ENCODE results near the gene FAAH. TPM values are rescaled to one million over a fixed set of nuclear protein-coding genes. Genes with fewer than 3 reads are reported as not detected.

The FAAH gene
- total and polyA plus RNA-seq, 10 of the 15 experiments (the other 5 are each of a cell fraction or from before 2014, with no cell fraction given) = 0.07 to 2.5 (median 0.64) TPM; not detected in 1

GRCh38 chr1:46446646-46447498 is 52.8 kb downstream of the FAAH start:
- CTCF ChIA-PET = interaction anchor here (0.6 to 5.2 kb wide), 23 partner anchors 9 to 728 kb away, joined by 3 to 84 read pairs (median 4); partner anchors contain the start of genes KNCN, MKNK1 and MOB3C

More at GRCh38 chr1:46446646-46447498, 52.8 kb downstream of the FAAH start:
- peak; percentile 79 for ATAC-seq
- Histone ChIP-seq H3K27me3 (replicated peaks in 1 of 2; ENCODE audit: control insufficient read depth in 2 of 2, insufficient read depth in 2 of 2, low read length in 1 of 2) (peaks cover 9 to 20% of the 10 kb centered on the region in 2 experiments), H2AFZ (ENCODE audit: control insufficient read depth, low read depth, low read length) (no peak overlapping the region), H3K36me3 (ENCODE audit: control insufficient read depth in 2 of 2, insufficient read depth in 2 of 2, low read length in 1 of 2) (no peaks in the 10 kb centered on the region), H3K4me1 (ENCODE audit: control insufficient read depth, insufficient read depth, low read length) (no peaks in the 10 kb centered on the region; the same call in 1 of the 2 replicates), H4K20me1 (ENCODE audit: control insufficient read depth, insufficient read depth) (no peaks in the 10 kb centered on the region), H3K9me3 (replicated peaks; ENCODE audit: control insufficient read depth, insufficient read depth, low read length) (no peaks in the 10 kb centered on the region), H3K4me2 (ENCODE audit: control insufficient read depth, insufficient read depth) (no peak overlapping the region), H3K79me2 (ENCODE audit: control insufficient read depth, insufficient read depth, low read length) (no peaks in the 10 kb centered on the region), H3K4me3 (no peak overlapping the region), H3K27ac (ENCODE audit: control insufficient read depth, insufficient read depth) (no peak overlapping the region), H3K9ac (ENCODE audit: control insufficient read depth, insufficient read depth, low read length) (no peak overlapping the region)
- 27% methylated on average over 15 of the region's 15 CpGs for whole genome bisulfite sequencing (ENCODE audit: insufficient coverage, insufficient replicate concordance, low lambda C conversion rate, missing lambda C conversion rate)
- intact Hi-C loops (cut with micrococcal nuclease; ENCODE audit: unreplicated experiment) (loop anchor here (1.0 to 2.0 kb wide), 2 partner anchors 81 to 278 kb away; no protein-coding TSS in a partner anchor), in situ Hi-C loops (cut with MboI) (loop anchor here (5.0 kb wide), 1 partner anchor 80 kb away; no protein-coding TSS in a partner anchor)
- SMC1A ChIA-PET (ENCODE audit: uncharacterized antibody, unreplicated experiment) = interaction anchor here (0.6 to 1.8 kb wide), 6 partner anchors 41 to 114 kb away, joined by 3 to 18 read pairs (median 4); a partner anchor contains a TSS
- BruUV-seq (replicated peaks) = no TSS peak
- no peak for DNase-seq (ENCODE audit: low read depth, low spot score)
- RAD21 ChIA-PET (ENCODE audit: unreplicated experiment) = interaction anchor here (1.1 to 3.4 kb wide), 2 partner anchors 40 to 80 kb away, joined by 6 to 19 read pairs; no protein-coding TSS in a partner anchor
- POLR2A ChIA-PET = no interaction called here
- FAIRE-seq = peak; percentile 49
- TF ChIP-seq SMC3 (IDR thresholded peaks at IDR 0.05; ENCODE audit: borderline replicate concordance, low read length) = peak; percentile 69; the same call in 1 of the 2 replicates
- TF ChIP-seq CTCF (IDR thresholded peaks at IDR 0.05 in 2 of 3, conservative IDR thresholded peaks at IDR 0.05 in 1 of 3; ENCODE audit: control insufficient read depth in 2 of 3, extremely low read depth in 1 of 3, insufficient read depth in 1 of 3, low read depth in 3 of 3, low read length in 3 of 3) = peak; percentile 86 to 95 (median 93)
- no peak for TF ChIP-seq NR2C1 (IDR thresholded peaks at IDR 0.05)
- TF ChIP-seq CEBPB (IDR thresholded peaks at IDR 0.05; ENCODE audit: borderline replicate concordance in 1 of 2, low read depth in 2 of 2, low read length in 2 of 2) = no peak
- TF ChIP-seq YY1 (IDR thresholded peaks at IDR 0.05; ENCODE audit: low read depth, low read length) = 0 out of 2 replicates have a peak, but pooled peaks have one; percentile 45
- TF ChIP-seq EZH2 (IDR thresholded peaks at IDR 0.05; ENCODE audit: borderline replicate concordance, control insufficient read depth, low read depth, low read length) = 0 out of 2 replicates have a peak, but pooled peaks have one; percentile 67
- peak; percentile 71 for TF ChIP-seq RAD21 (IDR thresholded peaks at IDR 0.05; ENCODE audit: insufficient read depth, low read depth, low read length)
